Prostate gland (tissue), 2 donors: ENCODE measurements around the gene PATZ1. TPM values are rescaled to one million over a fixed set of nuclear protein-coding genes. Genes with fewer than 3 reads are reported as not detected.
A peak's percentile ranks its signal among the peaks of the same experiment; 100 is the strongest.
"Not testable (repeated sequence)": the region's sequence is repeated elsewhere in the genome, so short reads cannot be mapped to it uniquely, and the experiment has no call there.

Experiments used
- DNase-seq: peaks from one replicate; pipeline ENCODE4 v3.0.0-alpha.2; 2019; ENCODE audit warnings: low spot score
- H3K27ac ChIP-seq, 2 donors: fragments of 200-600 bp; sonication (generic); 2 replicates each; pipeline ENCODE4 v1.5.1; 2017 to 2019
- H3K27me3 ChIP-seq: fragments of 200-600 bp; sonication (generic); replicated peaks from 2 replicates; pipeline ENCODE4 v1.5.1; 2019; ENCODE audit not compliant: insufficient read depth
- H3K36me3 ChIP-seq, 2 donors: fragments of 200-600 bp; sonication (generic); 1 replicate in 1 of 2; 2 replicates in 1 of 2; pipeline versions ENCODE4 v1.5.1 to v1.8.1; 2017 to 2019
- H3K4me1 ChIP-seq: fragments of 200-600 bp; sonication (generic); replicated peaks from 2 replicates; pipeline ENCODE4 v1.5.1; 2019
- H3K4me3 ChIP-seq, 2 donors: fragments of 200-600 bp; sonication (generic); 2 replicates each; pipeline ENCODE4 v1.5.1; 2017 to 2019
- H3K9me3 ChIP-seq: fragments of 200-600 bp; sonication (generic); 2 replicates; pipeline ENCODE4 v1.5.1; 2017
- POLR2A ChIP-seq: fragments of 450-650 bp; IDR thresholded peaks from one replicate; pipeline ENCODE4 v1.6.1; 2016; ENCODE audit warnings: antibody characterized with exemption, mild to moderate bottlenecking
- POLR2AphosphoS5 ChIP-seq: sonication (generic); formaldehyde crosslinking; IDR thresholded peaks from one replicate; pipeline ENCODE4 v1.6.1; 2017; ENCODE audit warnings: antibody characterized with exemption
- WGBS: methylation state at CpG from one replicate; pipeline ENCODE4 v1.1.5; 2018; 5-methylcytosine and 5-hydroxymethylcytosine counted together
- intact Hi-C: fragments of 100-400 bp; cut with DNase I; formaldehyde crosslinking; loops from one replicate; pipeline ENCODE4 v1.14.2; 2022
- total RNA-seq, 2 donors: library from RNA; depleted of rRNA; stranded (reverse); fragments of >200 nt; gene quantifications; one replicate each; pipeline ENCODE4 v1.1.0, GENCODE V29; 2016
- TF ChIP-seq, protein P1 (sequence below), 4 experiments: fragments of 200-600 bp in 2 of 4; fragments of 450-650 bp in 2 of 4; sonication (generic) in 2 of 4; IDR thresholded peaks; 1 replicate in 3 of 4; 2 replicates in 1 of 4; pipeline ENCODE4 v1.5.1; 2016 to 2019; ENCODE audit warnings: antibody characterized with exemption in 4 of 4, mild to moderate bottlenecking in 2 of 4, moderate library complexity in 2 of 4

Gene PATZ1
- total RNA-seq, 2 donors from 2014 or later, result 38.5 to 58.4 TPM

DNA sequence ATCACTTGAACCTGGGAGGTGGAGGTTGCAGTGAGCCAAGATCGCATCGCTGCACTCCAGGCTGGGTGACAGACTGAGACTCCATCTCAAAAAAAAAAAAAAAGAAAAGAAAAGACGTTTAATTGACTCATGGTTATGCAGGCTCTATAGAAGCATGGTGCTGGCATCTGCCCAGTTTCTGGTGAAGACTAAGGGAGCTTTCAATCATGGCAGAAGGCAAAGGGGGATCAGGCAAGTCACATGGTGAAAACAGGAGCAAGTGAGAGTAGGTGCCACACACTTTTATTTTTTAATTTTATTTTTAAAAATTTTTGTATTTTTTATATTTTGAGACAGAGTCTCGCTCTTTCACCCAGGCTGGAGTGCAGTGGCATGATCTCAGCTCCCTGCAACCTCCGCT is 8.4 kb upstream of the PATZ1 start:
- no peak for DNase-seq
- no peak overlapping the region for H3K4me3 ChIP-seq
- 73% methylated on average over 5 of the region's 5 CpGs for WGBS
- H3K27ac ChIP-seq, result no peak overlapping the region
- H3K4me1 ChIP-seq, result no peaks in the 10 kb centered on the region
- H3K9me3 ChIP-seq, result no peaks in the 10 kb centered on the region
- no peaks in the 10 kb centered on the region for H3K27me3 ChIP-seq
- TF ChIP-seq POLR2A (no peak), POLR2AphosphoS5 (no peak)
- intact Hi-C loops, result no loop called here
- H3K36me3 ChIP-seq, result no peaks in the 10 kb centered on the region

DNA sequence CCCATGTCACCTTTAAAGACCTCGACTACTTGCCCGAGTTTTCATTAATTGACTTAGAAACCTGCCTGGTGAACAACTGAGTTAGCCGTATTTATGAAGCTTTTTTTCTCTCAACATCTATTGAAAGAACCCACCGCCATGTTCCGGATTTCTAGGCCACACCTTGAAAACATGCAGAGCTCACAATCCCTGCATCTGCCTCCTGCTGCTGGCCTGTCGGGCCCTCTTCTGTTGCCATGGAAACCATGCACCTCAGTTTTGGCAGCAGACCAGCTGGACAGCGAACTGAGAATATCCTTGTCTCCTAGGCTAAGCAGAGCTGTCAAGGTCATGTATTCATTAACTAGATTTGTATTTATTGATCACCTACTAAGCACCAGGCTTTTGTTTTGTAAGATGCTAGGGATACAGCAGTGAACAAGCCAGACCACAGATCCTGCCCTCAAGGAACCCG is 4.3 kb upstream of the PATZ1 start:
- H3K4me1 ChIP-seq, result no peaks in the 10 kb centered on the region
- DNase-seq, result no peak
- intact Hi-C loops, result no loop called here
- no peak overlapping the region for H3K27ac ChIP-seq
- no peaks in the 10 kb centered on the region for H3K36me3 ChIP-seq
- WGBS, result 48% methylated on average over 8 of the region's 8 CpGs
- TF ChIP-seq, protein P1, sequence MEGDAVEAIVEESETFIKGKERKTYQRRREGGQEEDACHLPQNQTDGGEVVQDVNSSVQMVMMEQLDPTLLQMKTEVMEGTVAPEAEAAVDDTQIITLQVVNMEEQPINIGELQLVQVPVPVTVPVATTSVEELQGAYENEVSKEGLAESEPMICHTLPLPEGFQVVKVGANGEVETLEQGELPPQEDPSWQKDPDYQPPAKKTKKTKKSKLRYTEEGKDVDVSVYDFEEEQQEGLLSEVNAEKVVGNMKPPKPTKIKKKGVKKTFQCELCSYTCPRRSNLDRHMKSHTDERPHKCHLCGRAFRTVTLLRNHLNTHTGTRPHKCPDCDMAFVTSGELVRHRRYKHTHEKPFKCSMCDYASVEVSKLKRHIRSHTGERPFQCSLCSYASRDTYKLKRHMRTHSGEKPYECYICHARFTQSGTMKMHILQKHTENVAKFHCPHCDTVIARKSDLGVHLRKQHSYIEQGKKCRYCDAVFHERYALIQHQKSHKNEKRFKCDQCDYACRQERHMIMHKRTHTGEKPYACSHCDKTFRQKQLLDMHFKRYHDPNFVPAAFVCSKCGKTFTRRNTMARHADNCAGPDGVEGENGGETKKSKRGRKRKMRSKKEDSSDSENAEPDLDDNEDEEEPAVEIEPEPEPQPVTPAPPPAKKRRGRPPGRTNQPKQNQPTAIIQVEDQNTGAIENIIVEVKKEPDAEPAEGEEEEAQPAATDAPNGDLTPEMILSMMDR (IDR thresholded peaks at IDR 0.05), result no peak
- TF ChIP-seq POLR2A (no peak), POLR2AphosphoS5 (no peak)
- no peaks in the 10 kb centered on the region for H3K27me3 ChIP-seq
- H3K9me3 ChIP-seq, result no peaks in the 10 kb centered on the region
- no peak overlapping the region for H3K4me3 ChIP-seq

DNA sequence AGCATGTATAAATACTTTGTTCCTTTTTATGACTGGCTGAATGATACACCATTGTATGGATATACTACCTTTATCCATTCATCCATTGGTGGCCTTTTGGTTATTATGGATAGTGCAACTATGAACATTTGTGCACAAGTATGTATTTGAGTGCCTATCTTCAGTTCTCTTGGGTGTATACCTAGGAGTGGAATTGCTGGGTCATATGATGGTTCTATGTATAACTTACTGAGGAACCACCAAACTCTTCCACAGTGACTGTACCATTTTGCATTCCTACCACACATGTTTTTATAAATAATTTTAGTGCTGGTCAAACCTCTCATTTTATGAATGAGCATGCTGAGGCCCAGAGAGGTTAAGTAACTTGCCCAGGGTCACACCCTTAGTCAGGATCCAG is 3.8 kb upstream of the PATZ1 start:
- no peak for DNase-seq
- intact Hi-C loops, result no loop called here
- Histone ChIP-seq H3K9me3 (no peaks in the 10 kb centered on the region), H3K4me1 (peaks cover 5% of the 10 kb centered on the region), H3K27me3 (no peaks in the 10 kb centered on the region), H3K36me3 (no peaks in the 10 kb centered on the region), H3K4me3 (no peak overlapping the region), H3K27ac (no peak overlapping the region)
- TF ChIP-seq POLR2AphosphoS5 (no peak), POLR2A (no peak)
- TF ChIP-seq, protein P1 (IDR thresholded peaks at IDR 0.05), result no peak

DNA sequence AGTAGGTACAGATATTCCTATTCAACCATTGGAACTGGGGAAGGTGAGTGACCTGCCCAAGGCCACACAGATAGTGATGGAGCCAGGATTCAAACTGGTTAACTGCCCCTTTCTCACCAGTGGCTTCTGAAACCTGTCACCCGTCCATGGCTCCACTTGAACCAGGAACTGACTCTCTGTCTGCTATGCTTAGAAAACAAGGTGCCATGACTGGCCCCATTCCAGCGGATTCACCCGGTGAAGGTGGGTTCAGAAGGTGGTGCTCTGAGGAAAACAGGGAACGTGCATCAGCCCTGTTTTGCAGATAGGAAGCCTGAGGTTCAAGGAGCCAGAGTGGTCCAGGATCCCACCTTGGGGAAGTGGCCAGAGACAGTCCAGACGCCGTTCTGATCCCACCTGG is 2.6 kb upstream of the PATZ1 start:
- Histone ChIP-seq H3K36me3 (no peaks in the 10 kb centered on the region), H3K4me1 (peaks cover 12% of the 10 kb centered on the region), H3K27me3 (no peaks in the 10 kb centered on the region), H3K4me3 (no peak overlapping the region), H3K27ac (no peak overlapping the region), H3K9me3 (no peaks in the 10 kb centered on the region)
- TF ChIP-seq POLR2A, result no peak
- TF ChIP-seq, protein P1 (IDR thresholded peaks at IDR 0.05), result no peak
- TF ChIP-seq POLR2AphosphoS5, result no peak
- intact Hi-C loops, result no loop called here
- WGBS, result 91% methylated on average over 6 of the region's 6 CpGs
- no peak for DNase-seq

DNA sequence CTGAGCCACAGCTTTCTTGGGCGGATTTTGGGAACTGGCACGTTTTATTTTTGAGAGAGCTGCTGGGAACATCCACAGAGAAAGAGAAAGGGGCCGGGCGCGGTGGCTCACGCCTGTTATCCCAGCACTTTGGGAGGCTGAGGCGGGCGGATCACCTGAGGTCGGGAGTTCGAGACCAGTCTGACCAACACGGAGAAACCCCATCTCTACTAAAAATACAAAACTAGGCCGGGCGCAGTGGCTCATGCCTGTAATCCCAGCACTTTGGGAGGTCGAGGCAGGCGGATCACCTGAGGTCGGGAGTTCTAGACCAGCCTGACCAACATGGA is 1.8 kb upstream of the PATZ1 start:
- intact Hi-C loops, H3K9me3 ChIP-seq, H3K36me3 ChIP-seq, H3K27me3 ChIP-seq, DNase-seq: not testable (repeated sequence)
- Histone ChIP-seq H3K4me3 (peak overlapping the region in 1 of 2 donors; percentile 59), H3K4me1 (peaks cover 18% of the 10 kb centered on the region), H3K27ac (peak overlapping the region; percentile 87 to 90)
- WGBS, result 68% methylated on average over 16 of the region's 16 CpGs

DNA sequence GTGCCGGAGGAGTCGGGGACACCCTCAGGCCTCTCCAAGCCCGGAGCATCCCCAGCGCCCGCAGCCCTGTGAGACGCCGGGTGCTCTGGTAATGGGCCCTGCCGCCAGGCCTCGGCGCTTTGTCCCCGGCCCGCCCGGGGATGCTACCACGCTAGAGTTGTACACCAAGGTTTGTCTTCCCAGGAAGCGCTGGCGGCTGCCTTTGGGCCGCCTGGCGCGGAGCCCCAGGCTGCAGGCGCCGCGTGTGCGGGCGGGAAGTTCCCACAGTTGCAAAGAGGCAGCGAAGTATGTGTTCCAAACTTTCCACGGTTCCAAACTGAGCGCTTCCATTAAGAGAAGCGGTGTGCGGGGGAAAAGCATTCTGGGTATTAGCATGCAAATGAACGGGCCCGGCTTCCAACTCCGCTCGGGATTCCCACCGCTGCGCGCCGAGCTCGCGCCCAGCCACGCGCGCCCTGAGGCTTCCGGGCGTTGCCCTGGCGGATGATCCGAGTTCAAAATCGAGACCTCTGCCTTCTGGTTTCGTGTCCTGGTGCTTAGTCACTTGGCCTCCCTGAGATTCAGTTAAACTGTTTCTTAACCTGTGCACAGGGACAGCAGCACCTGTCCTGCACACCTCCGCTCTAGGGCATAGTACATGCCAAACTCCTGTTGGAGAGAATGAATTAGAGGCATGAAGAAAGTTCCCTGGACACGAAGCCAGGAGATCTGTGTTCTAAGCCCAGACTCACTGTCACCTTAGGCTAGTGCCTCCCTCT is 1.3 kb upstream of the PATZ1 start:
- DNase-seq, result peak; percentile 62
- intact Hi-C loops, result loop anchor here (2.0 kb wide), 1 partner anchor 51 kb away; the partner anchor contains the start of gene DRG1
- H3K4me1 ChIP-seq, result peaks cover 23% of the 10 kb centered on the region
- no peaks in the 10 kb centered on the region for H3K9me3 ChIP-seq
- no peaks in the 10 kb centered on the region for H3K36me3 ChIP-seq
- TF ChIP-seq POLR2A (no peak), POLR2AphosphoS5 (peak; percentile 58)
- TF ChIP-seq, protein P1 (IDR thresholded peaks at IDR 0.05), result peak in 1 of 4 experiments; percentile 16
- under 1% methylated on average over 50 of the region's 50 CpGs for WGBS
- H3K27ac ChIP-seq, result peak overlapping the region; percentile 87 to 90
- no peaks in the 10 kb centered on the region for H3K27me3 ChIP-seq
- peak overlapping the region; percentile 49 to 59 for H3K4me3 ChIP-seq
